PFSK-1 (cell line): ENCODE data around the gene GABRP.

Experiments used
- FOXP2 ChIP-seq: optimal IDR thresholded peaks from 2 replicates; pipeline ENCODE3; 2011; ENCODE audit warnings: borderline replicate concordance, control low read depth, inconsistent platforms; ENCODE audit not compliant: insufficient read depth; ENCODE audit errors: extremely low read length, extremely low read depth
- POLR2AphosphoS5 ChIP-seq: IDR thresholded peaks from 2 replicates; pipeline ENCODE4 v1.6.1; 2012; ENCODE audit warnings: low read depth, mild to moderate bottlenecking, control low read depth, low read length, moderate library complexity
- SIN3A ChIP-seq: IDR thresholded peaks from 2 replicates; pipeline ENCODE4 v1.6.1; 2012; ENCODE audit warnings: mild to moderate bottlenecking, low read length, moderate library complexity, borderline replicate concordance; ENCODE audit not compliant: insufficient read depth
- TAF1 ChIP-seq: IDR thresholded peaks from 2 replicates; pipeline ENCODE4 v1.6.1; 2012; ENCODE audit warnings: low read length, control low read depth, borderline replicate concordance; ENCODE audit not compliant: insufficient read depth
- TF ChIP-seq, protein P1 (sequence below), 2 experiments: IDR thresholded peaks; 2 replicates each; pipeline versions ENCODE4 v1.6.1 to v1.8.0; 2011 to 2012; ENCODE audit warnings: low read depth in 2 of 2, low read length in 2 of 2, control low read depth in 1 of 2, inconsistent platforms in 1 of 2, mild to moderate bottlenecking in 1 of 2, moderate library complexity in 1 of 2; ENCODE audit not compliant: insufficient read depth in 1 of 2

DNA sequence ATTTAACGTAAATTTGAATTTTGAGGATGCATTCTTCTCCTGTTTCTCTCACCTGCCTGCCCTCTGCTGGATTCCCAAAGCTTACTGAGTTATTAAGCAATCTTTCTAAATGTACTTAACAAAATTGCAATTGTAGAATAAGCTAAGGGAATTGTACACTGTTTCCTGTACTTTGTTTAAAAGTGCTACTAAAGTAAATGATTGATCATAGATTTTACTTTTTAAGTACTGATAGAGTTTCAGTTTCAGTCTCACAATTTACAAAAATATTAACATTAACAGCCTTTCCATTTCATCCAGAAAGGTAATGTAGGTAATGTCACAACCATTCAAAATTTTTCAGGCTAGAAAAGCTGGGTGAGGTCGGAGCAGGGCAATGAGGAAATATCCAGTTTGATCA, 73.5 kb downstream of the GABRP start:
- TF ChIP-seq POLR2AphosphoS5, result no peak
- no peak for TF ChIP-seq TAF1
- TF ChIP-seq, protein P1, sequence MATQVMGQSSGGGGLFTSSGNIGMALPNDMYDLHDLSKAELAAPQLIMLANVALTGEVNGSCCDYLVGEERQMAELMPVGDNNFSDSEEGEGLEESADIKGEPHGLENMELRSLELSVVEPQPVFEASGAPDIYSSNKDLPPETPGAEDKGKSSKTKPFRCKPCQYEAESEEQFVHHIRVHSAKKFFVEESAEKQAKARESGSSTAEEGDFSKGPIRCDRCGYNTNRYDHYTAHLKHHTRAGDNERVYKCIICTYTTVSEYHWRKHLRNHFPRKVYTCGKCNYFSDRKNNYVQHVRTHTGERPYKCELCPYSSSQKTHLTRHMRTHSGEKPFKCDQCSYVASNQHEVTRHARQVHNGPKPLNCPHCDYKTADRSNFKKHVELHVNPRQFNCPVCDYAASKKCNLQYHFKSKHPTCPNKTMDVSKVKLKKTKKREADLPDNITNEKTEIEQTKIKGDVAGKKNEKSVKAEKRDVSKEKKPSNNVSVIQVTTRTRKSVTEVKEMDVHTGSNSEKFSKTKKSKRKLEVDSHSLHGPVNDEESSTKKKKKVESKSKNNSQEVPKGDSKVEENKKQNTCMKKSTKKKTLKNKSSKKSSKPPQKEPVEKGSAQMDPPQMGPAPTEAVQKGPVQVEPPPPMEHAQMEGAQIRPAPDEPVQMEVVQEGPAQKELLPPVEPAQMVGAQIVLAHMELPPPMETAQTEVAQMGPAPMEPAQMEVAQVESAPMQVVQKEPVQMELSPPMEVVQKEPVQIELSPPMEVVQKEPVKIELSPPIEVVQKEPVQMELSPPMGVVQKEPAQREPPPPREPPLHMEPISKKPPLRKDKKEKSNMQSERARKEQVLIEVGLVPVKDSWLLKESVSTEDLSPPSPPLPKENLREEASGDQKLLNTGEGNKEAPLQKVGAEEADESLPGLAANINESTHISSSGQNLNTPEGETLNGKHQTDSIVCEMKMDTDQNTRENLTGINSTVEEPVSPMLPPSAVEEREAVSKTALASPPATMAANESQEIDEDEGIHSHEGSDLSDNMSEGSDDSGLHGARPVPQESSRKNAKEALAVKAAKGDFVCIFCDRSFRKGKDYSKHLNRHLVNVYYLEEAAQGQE (IDR thresholded peaks at IDR 0.05; ENCODE audit: insufficient read depth in 1 of 2, low read depth in 2 of 2, low read length in 2 of 2), result no peak
- no peak for TF ChIP-seq SIN3A
- no peak for TF ChIP-seq FOXP2
